Activated naive CD4-positive, alpha-beta T cell treated with anti-CD3 and anti-CD28 coated beads, Interleukin-2, amount 10 ng/mL, durations not matched to agents 7 days and 5 days (primary cell): ENCODE results near the gene TEKT3.

Experiments
- CTCF ChIA-PET: fragments of 350-600 bp; sonication (Branson Sonifier 250); formaldehyde crosslinking; loops from one replicate; lab custom pipeline; 2021; ENCODE audit warnings: antibody characterized with exemption; lab: Charles Lee
- DNase-seq: peaks from one replicate; pipeline ENCODE4 v3.0.0-alpha.2; 2020
- H3K27ac Mint-ChIP-seq: one replicate; pipeline ENCODE4 v1.8.0; 2021; ENCODE audit warnings: mild to moderate bottlenecking, moderate library complexity, mixed read lengths
- H3K27me3 Mint-ChIP-seq: one replicate; pipeline ENCODE4 v1.8.0; 2021; ENCODE audit warnings: mild to moderate bottlenecking, mixed read lengths
- H3K36me3 Mint-ChIP-seq: one replicate; pipeline ENCODE4 v1.8.0; 2021; ENCODE audit warnings: mixed read lengths
- H3K4me1 Mint-ChIP-seq: one replicate; pipeline ENCODE4 v1.8.0; 2021; ENCODE audit warnings: mixed read lengths
- H3K4me3 Mint-ChIP-seq: one replicate; pipeline ENCODE4 v1.8.0; 2021; ENCODE audit warnings: mild to moderate bottlenecking, moderate library complexity, mixed read lengths
- H3K9me3 Mint-ChIP-seq: one replicate; pipeline ENCODE4 v1.8.0; 2021; ENCODE audit warnings: mixed read lengths

TEKT3 gene

GRCh38 chr17:15291674-15292361 lies 49.6 kb downstream of the TEKT3 start:
- no peak overlapping the region for H3K27ac Mint-ChIP-seq
- H3K4me3 Mint-ChIP-seq = no peak overlapping the region
- H3K27me3 Mint-ChIP-seq = peaks cover 3% of the 10 kb centered on the region
- no peaks in the 10 kb centered on the region for H3K4me1 Mint-ChIP-seq
- H3K9me3 Mint-ChIP-seq = no peaks in the 10 kb centered on the region
- H3K36me3 Mint-ChIP-seq = no peaks in the 10 kb centered on the region
- DNase-seq = no peak
- CTCF ChIA-PET = no interaction called here

GRCh38 chr17:15290605-15291004 lies 50.8 kb downstream of the TEKT3 start:
- H3K9me3 Mint-ChIP-seq = no peaks in the 10 kb centered on the region
- peaks cover 3% of the 10 kb centered on the region for H3K27me3 Mint-ChIP-seq
- CTCF ChIA-PET = no interaction called here
- DNase-seq = no peak
- no peak overlapping the region for H3K4me3 Mint-ChIP-seq
- no peaks in the 10 kb centered on the region for H3K36me3 Mint-ChIP-seq
- no peak overlapping the region for H3K27ac Mint-ChIP-seq
- H3K4me1 Mint-ChIP-seq = no peaks in the 10 kb centered on the region

- no peaks in the 10 kb centered on the region for H3K9me3 Mint-ChIP-seq
- CTCF ChIA-PET = no interaction called here
- H3K4me3 Mint-ChIP-seq = no peak overlapping the region
- H3K27me3 Mint-ChIP-seq = peaks cover 3% of the 10 kb centered on the region
- no peaks in the 10 kb centered on the region for H3K36me3 Mint-ChIP-seq
- DNase-seq = no peak
- no peaks in the 10 kb centered on the region for H3K4me1 Mint-ChIP-seq
- no peak overlapping the region for H3K27ac Mint-ChIP-seq
Observed at GRCh38 chr17:15289285-15290183, 51.9 kb downstream of the TEKT3 start.

- DNase-seq = no peak
- Mint-ChIP-seq H3K4me3 (no peak overlapping the region), H3K27me3 (peaks cover 3% of the 10 kb centered on the region), H3K4me1 (no peaks in the 10 kb centered on the region), H3K9me3 (no peaks in the 10 kb centered on the region), H3K27ac (no peak overlapping the region), H3K36me3 (no peaks in the 10 kb centered on the region)
- CTCF ChIA-PET = no interaction called here
Observed at GRCh38 chr17:15288859-15289258, 52.5 kb downstream of the TEKT3 start.

GRCh38 chr17:15287538-15288267 lies 53.7 kb downstream of the TEKT3 start:
- CTCF ChIA-PET = no interaction called here
- no peaks in the 10 kb centered on the region for H3K36me3 Mint-ChIP-seq
- no peak overlapping the region for H3K27ac Mint-ChIP-seq
- no peak for DNase-seq
- H3K9me3 Mint-ChIP-seq = no peaks in the 10 kb centered on the region
- H3K27me3 Mint-ChIP-seq = peaks cover 3% of the 10 kb centered on the region
- H3K4me1 Mint-ChIP-seq = no peaks in the 10 kb centered on the region
- H3K4me3 Mint-ChIP-seq = no peak overlapping the region

GRCh38 chr17:15285466-15285865 lies 55.9 kb downstream of the TEKT3 start:
- DNase-seq = no peak
- Mint-ChIP-seq H3K4me1 (no peaks in the 10 kb centered on the region), H3K9me3 (no peaks in the 10 kb centered on the region), H3K27me3 (peaks cover 12% of the 10 kb centered on the region), H3K27ac (no peak overlapping the region), H3K4me3 (no peak overlapping the region), H3K36me3 (no peaks in the 10 kb centered on the region)
- CTCF ChIA-PET = no interaction called here

GRCh38 chr17:15284537-15284936 lies 56.9 kb downstream of the TEKT3 start:
- CTCF ChIA-PET = no interaction called here
- Mint-ChIP-seq H3K9me3 (no peaks in the 10 kb centered on the region), H3K27ac (no peak overlapping the region), H3K36me3 (no peaks in the 10 kb centered on the region), H3K27me3 (peaks cover 14% of the 10 kb centered on the region), H3K4me1 (no peaks in the 10 kb centered on the region), H3K4me3 (no peak overlapping the region)
- no peak for DNase-seq

GRCh38 chr17:15284107-15284506 lies 57.3 kb downstream of the TEKT3 start:
- Mint-ChIP-seq H3K4me1 (no peaks in the 10 kb centered on the region), H3K27me3 (peaks cover 12% of the 10 kb centered on the region), H3K27ac (no peak overlapping the region), H3K9me3 (no peaks in the 10 kb centered on the region), H3K36me3 (no peaks in the 10 kb centered on the region), H3K4me3 (no peak overlapping the region)
- no peak for DNase-seq
- CTCF ChIA-PET = no interaction called here

- no peaks in the 10 kb centered on the region for H3K4me1 Mint-ChIP-seq
- no peak overlapping the region for H3K4me3 Mint-ChIP-seq
- peaks cover 17% of the 10 kb centered on the region for H3K27me3 Mint-ChIP-seq
- H3K36me3 Mint-ChIP-seq = no peaks in the 10 kb centered on the region
- no peak overlapping the region for H3K27ac Mint-ChIP-seq
- CTCF ChIA-PET = no interaction called here
- no peak for DNase-seq
- no peaks in the 10 kb centered on the region for H3K9me3 Mint-ChIP-seq
Observed at GRCh38 chr17:15281909-15282308, 59.5 kb downstream of the TEKT3 start.

- no peak overlapping the region for H3K4me3 Mint-ChIP-seq
- H3K27me3 Mint-ChIP-seq = peaks cover 17% of the 10 kb centered on the region
- H3K27ac Mint-ChIP-seq = no peak overlapping the region
- CTCF ChIA-PET = no interaction called here
- peaks cover 4% of the 10 kb centered on the region for H3K9me3 Mint-ChIP-seq
- no peaks in the 10 kb centered on the region for H3K4me1 Mint-ChIP-seq
- no peaks in the 10 kb centered on the region for H3K36me3 Mint-ChIP-seq
- no peak for DNase-seq
Observed at GRCh38 chr17:15278924-15279477, 62.4 kb downstream of the TEKT3 start.

GRCh38 chr17:15278380-15278779 lies 63.0 kb downstream of the TEKT3 start:
- peaks cover 17% of the 10 kb centered on the region for H3K27me3 Mint-ChIP-seq
- no peak overlapping the region for H3K4me3 Mint-ChIP-seq
- H3K4me1 Mint-ChIP-seq = no peaks in the 10 kb centered on the region
- no peak overlapping the region for H3K27ac Mint-ChIP-seq
- H3K9me3 Mint-ChIP-seq = peaks cover 4% of the 10 kb centered on the region
- no peaks in the 10 kb centered on the region for H3K36me3 Mint-ChIP-seq
- no peak for DNase-seq
- CTCF ChIA-PET = no interaction called here

- CTCF ChIA-PET = no interaction called here
- Mint-ChIP-seq H3K36me3 (no peaks in the 10 kb centered on the region), H3K4me1 (peaks cover 5% of the 10 kb centered on the region)
Observed at GRCh38 chr17:15274017-15274416, 67.4 kb downstream of the TEKT3 start.

GRCh38 chr17:15273141-15273793 lies 68.1 kb downstream of the TEKT3 start:
- Mint-ChIP-seq H3K4me3 (no peak overlapping the region), H3K27me3 (peaks cover 20% of the 10 kb centered on the region), H3K4me1 (peaks cover 5% of the 10 kb centered on the region), H3K36me3 (no peaks in the 10 kb centered on the region), H3K9me3 (peaks cover 4% of the 10 kb centered on the region), H3K27ac (no peak overlapping the region)
- CTCF ChIA-PET = no interaction called here
- no peak for DNase-seq

More at GRCh38 chr17:15274017-15274416, 67.4 kb downstream of the TEKT3 start:
- no peak for DNase-seq
- no peak overlapping the region for H3K4me3 Mint-ChIP-seq
- H3K27me3 Mint-ChIP-seq = peaks cover 20% of the 10 kb centered on the region
- H3K27ac Mint-ChIP-seq = no peak overlapping the region
- H3K9me3 Mint-ChIP-seq = peaks cover 4% of the 10 kb centered on the region

- H3K4me3 Mint-ChIP-seq = no peak overlapping the region
- H3K27me3 Mint-ChIP-seq = peaks cover 21% of the 10 kb centered on the region
- CTCF ChIA-PET = interaction anchor here (1.4 kb wide), 1 partner anchor 14 kb away, joined by 4 read pairs; no protein-coding TSS in a partner anchor
- H3K27ac Mint-ChIP-seq = no peak overlapping the region
- H3K9me3 Mint-ChIP-seq = peaks cover 4% of the 10 kb centered on the region
- DNase-seq = no peak
- peaks cover 5% of the 10 kb centered on the region for H3K4me1 Mint-ChIP-seq
- H3K36me3 Mint-ChIP-seq = no peaks in the 10 kb centered on the region
Observed at GRCh38 chr17:15271741-15272140, 69.7 kb downstream of the TEKT3 start.
